HG03196 (cell line): ENCODE data around the gene LYPD6B.

Source experiments
- ATAC-seq: cut with Tn5 transposase; IDR thresholded peaks from one replicate; pipeline ENCODE4 v1.9.1; 2021; ENCODE audit not compliant: unreplicated experiment

Gene LYPD6B, protein sequence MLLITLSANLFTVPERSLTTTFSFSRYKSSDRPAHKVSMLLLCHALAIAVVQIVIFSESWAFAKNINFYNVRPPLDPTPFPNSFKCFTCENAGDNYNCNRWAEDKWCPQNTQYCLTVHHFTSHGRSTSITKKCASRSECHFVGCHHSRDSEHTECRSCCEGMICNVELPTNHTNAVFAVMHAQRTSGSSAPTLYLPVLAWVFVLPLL

DNA sequence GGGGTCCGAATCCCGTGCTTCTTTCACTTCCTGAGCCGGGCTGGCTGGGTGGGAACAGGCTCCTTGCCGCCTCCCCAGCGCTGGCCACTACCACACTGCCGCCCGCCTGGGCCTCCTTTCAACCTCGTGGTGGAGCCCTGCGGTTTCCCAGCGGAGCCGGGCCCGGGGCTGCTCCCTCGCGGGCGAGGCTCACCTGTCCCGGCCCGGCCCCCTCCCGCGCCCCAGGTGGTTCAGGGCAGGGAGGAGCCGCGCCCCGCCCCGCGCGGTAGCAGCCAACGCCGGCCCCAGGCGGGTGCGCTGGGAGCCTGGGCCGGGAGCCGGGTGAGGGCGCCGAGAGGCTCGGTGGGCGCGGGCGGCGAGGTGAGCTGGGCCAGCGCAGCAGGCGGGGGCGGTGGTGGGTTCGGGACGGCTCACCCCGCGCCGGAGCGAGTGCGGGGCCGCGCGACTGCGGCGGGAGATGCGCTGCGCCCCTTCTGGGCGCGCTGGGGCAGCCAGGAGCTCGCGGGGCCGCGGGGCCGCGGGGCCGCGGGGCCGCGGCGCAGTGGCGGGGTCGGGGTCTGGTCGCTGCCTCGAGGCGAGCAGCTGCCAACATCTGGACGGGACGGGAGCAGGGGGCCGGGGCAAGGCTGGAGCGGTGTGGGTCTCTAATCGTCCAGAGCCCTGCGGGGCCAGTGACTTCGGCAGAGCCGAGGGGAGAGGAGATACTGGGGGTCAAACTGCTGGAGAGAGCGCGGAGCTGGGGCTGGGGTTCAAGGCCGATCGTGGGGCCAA, at the start of gene LYPD6B:
TSS of gene LYPD6B (plus strand) at position 258 of the 771 bp plus-strand sequence. CDS start 92,250 bp downstream, outside the sequence.
- peak; percentile 57 for ATAC-seq

DNA sequence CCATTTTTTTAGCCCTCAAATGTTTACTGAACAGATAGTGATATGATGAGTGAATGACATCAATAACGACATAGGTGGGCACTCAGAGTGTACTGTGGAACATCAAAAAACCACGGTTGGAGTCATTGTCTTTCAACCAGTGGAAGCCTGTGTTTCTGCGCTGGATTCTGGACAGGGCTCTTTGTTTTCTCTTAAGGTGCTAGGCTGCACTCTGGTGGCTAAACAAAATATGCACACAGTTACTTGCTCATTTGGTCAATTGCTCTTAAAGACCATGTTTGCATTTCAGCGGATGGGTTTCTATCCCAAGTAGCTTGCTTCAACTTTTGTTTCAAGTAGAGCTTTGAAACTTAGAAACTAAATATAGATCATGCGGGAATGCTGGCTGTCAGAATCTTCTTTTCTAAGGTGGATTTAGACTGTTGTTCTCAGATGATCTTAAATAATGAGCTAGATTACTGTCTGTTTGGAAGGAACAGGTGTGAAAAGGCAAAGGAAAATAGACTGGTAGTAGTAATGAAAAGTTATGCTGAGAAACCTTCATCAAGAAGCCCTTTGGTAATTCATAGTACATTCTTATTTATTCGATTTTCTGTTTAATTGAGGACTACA, 48.5 kb upstream of the LYPD6B start:
- peak; percentile 64 for ATAC-seq

DNA sequence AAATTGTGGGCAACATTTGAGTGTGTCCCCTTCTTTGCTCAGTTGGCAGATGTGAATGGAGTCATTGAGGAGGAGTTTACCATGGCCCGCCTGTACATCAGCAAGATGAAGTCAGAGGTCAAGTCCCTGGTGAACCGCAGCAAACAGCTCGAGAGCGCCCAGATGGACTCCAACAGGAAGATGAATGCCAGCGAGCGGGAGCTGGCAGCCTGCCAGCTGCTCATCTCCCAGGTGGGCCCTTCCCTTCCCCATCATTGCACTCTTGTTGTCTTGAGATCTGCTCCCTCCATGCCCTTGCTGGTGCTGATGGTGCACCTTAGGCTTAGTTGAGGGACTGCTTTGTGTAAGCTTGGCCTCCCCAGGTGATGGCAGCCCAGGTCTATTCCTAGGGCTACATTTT, 47.5 kb upstream of the LYPD6B start:
- no peak for ATAC-seq

DNA sequence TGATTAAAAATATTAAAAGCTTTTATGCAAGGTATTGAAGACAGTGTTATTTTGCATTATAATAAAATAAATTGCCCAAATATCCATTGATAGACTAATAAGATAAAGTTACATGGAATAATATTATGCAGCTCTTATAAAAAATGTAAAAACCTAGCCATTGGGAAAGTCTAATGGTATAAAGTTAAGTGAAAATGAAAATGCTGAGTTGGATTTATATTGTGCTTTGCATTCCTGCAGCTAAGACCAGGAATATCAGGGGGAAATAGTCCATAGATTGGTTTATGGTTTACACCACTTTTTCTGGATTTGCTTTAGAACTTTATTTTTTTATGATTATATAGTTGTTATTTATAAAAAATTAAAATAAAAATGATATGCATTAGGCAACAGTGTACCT, 46.1 kb upstream of the LYPD6B start:
- ATAC-seq: no peak

DNA sequence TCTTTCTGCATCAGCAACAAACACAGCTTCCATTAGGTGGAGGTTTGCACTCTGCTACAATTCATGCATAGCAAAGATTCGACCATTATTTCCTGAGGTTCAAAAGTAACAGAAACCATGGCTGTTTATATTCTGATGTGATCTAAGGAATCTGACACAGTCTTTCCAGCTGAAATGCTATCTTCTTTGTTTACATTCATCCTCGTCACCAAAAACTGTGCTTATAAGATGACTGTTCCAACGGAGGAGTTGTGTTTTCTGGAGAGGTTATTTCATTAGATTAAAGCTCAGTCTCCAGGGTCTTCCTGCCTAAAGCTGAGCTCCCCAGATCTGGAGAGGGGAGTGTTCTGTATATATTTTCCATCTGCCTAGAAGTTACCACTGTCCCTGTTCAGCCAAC, 45.1 kb upstream of the LYPD6B start:
- ATAC-seq: no peak

DNA sequence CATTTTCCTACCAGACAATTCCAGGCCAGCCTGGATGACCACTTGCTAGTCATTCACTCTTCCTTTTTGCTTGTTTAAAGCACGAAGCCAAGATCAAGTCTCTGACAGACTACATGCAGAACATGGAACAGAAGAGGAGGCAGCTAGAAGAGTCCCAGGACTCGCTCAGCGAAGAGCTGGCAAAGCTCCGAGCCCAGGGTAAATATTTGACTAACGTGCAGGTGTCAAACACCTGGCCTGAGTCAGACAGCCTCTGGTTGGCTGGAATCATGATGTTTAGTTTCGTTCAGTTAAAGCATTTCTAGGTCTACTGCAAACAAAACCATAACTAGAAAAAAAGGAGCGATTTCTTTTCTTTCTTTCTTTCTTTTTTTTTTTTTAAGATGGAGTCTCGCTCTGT, 44.2 kb upstream of the LYPD6B start:
- ATAC-seq: no peak

DNA sequence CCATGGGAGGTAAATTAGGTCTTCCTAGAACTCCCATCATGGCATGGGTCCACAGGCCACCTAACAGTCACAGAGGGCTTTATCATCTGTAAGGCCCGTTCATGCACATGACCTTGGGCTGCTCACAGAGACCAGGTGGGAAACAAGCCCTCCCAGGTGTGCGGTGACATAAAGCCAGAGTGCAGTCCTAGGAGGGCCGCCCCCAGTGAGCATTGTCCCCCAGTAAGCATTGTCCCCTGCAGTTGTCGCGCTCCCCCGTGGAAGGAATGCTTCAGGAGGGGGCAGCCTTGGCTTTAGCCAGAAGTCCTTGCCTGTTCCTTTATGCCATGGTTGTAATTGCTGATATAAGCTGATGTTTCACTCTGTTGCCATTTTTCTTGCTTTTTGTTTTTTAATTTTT, 41.7 kb upstream of the LYPD6B start:
- ATAC-seq: no peak

DNA sequence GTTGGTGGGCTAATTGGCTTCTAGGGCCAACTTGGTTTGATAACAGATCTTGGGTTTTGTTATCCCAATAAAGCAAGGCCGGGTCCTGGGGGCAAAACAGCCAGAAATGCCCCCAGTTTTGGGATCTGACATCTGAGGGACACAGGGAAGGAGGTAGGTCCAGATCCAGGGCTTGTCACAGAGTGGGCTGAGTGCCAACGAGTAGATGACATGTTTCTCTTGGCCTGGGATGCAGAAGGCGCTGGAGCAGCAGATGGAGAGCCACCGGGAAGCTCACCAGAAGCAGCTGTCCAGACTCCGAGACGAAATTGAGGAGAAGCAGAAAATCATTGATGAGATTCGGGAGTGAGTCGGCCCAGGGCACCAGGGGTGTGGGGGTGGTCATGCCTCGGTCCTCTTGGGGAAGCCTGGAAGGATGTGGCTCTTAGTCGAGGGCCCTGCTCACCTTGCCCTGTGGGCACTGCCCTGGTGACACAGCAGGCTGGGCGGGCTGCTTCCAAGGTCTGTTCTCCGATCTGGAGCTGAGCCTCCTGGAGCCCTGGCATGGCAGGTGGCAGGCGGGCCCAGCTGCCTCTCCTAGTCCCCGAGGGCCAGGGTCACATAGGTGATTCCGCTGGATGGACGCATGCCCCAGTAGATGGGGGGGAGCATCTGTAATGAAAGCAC, 40.2 kb upstream of the LYPD6B start:
- ATAC-seq: no peak

DNA sequence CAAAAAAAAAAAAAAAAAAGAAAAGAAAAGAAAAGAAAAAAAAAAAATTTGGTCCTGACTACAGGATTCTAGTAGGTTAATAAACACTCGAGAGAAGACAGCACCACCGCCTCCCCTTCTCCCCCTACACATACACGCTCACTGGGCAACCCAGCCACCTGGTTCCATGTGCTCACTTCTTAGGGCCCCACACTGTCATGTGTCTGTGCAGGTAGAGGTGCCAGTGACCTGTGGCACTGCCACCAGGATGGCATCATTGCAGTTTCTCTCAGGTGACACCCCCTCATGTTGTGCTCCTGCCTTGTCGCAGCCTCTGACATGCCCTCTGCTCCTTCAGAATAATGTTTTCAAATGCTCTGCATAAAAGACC, 39.7 kb upstream of the LYPD6B start:
- ATAC-seq: no peak

DNA sequence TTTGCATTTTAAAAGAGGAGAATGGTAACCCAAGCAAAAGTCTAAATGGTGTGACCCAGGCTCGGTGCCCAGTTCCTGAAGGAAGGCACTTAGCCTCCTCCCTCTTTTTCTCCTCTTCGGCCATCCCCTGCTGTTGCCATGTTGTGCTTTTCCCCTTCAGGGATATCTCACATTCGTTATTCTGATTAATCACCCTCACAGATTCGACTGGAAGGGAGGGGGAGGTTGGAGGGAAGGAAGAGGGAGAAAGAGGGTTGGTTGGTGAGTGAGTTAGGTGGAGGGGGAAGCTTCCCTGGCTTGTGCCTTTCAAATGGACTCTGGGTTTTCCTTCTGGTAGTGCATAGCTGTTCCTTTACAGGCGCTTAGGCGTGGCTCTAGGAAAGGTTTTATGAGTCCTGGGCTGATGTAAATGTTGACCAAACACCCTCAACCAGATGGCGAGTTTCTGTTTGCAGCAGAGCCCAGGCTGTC, 39.0 kb upstream of the LYPD6B start:
- no peak for ATAC-seq

DNA sequence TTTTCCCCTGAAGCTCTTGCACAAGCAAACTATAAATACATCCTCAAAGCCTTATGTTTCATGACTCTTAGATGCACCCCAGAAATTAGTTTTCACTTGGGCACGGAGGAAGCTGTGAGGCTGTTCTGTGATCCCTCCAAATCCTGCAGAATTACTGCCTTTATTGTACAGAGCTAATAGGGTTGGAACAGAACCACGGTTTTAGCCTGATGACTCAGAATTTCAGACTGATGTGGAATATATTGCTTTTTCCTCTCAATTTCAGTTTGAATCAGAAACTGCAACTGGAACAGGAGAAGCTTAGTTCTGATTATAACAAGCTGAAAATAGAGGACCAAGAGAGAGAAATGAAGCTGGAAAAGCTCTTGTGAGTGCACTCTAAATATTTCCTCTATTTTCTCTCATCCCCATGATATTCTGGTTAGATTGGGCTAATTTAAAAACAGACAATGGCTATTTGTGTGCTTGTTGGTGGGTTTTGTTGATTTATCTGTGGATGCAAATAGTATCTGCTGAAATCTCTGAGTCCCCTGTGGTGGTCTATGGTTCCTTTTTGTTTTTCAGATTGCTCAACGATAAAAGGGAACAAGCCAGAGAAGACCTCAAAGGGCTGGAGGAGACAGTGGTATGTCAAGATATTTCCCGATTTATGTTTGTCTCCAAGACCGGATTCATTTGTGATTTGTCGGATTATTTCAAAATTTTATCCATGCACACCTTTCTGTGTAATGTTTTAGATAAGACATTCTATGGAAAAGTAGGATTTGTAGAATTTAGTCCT, 38.2 kb upstream of the LYPD6B start:
- no peak for ATAC-seq

DNA sequence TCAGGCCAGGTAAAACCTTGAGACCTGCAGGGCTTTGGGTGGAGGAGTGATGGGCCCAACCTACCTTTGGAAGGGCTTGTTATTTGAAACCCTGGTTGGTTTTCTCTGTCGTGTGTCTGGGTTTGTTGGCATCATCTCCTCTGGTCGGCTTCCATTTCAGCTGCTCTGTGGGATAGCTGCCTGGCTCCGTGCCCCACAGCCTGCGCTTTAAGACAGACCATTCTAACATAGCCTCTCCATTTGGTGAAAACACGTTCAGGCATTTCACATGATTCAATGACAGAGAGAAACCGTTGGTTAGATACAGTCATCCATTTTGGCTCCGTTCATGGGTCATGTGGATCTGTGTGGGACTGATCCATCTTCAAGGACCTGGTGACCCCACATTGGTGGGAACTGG, 37.0 kb upstream of the LYPD6B start:
- ATAC-seq: no peak

DNA sequence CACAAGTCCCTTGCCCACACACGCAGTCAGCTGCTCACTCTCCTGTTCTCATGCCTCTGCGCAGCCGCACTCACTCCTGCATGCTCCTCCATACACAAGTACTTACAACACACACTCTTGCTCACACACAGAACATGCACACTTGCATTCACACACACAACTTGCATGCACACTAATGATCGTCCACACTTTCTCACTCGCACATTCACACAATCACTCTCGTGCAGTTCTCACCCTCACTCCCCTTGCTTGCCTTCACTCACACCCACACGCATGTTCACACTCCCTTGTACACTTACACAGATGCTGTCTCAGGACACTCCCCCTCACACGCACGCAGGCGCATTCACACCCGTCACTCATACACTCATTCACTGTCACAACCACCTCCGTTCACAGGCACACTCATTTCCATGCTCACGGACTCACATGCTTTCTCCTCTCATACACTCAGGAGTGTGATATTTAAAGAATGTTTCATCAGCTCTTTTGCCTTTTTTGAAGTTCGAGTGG, 36.1 kb upstream of the LYPD6B start:
- no peak for ATAC-seq

DNA sequence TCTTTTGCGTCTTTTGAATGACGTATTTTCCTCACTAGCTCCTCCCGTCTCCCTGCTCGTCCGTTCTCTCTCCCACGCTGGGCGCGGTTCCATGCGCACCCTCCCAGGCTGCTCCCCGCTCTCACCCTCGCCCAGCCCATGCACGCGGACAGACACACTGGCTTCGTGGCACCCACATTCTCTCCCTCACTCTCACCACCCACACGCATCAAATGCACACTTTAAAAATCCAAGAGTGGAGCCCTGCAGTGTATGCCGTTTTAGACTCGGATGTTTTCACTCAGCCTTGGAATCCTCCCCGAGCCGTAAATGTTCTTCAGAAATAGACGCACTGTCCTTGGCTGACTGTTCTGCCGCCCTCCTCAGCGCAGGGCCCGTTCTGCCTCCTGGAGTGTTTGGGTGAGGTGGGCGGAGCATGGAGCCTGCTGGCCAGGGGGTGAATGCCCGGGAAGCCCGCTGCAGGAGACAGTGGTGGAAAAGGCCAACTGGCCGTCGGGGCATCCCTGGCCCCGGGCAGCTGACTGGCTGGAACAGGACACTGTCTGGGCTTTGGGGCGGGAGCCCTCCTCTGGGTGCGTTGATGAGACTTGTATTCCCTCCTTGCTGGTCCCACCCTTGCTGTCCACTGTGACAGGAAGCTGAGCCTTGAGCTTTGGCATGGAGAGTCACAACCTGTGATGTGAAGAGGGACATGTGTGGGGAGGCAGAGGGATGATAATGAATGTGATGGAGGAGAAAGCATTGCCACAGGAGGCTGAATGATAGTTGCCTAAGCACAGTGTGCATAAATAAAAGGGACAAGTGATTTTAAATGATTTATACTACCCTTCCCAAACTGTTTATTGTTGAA, 35.4 kb upstream of the LYPD6B start:
- ATAC-seq: no peak

DNA sequence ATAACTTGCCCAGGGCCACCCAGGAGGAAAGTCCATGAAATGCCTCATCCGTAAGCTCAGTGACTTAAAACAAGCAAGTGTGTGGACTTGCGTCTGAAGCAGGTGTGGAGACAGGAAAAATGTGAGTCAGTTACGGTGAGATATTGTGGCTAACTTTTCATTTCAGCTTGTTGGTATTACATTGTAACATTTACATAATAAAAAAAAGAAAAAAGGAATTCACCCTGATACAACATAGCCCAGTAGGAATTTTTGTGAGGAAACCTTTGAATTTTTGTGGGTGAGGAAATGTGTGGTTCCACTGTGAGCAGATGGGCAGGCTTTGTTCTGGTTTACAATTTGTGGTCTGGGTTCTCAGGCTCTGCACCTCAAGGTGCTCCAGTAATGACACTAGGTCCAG, 33.7 kb upstream of the LYPD6B start:
- ATAC-seq: no peak

DNA sequence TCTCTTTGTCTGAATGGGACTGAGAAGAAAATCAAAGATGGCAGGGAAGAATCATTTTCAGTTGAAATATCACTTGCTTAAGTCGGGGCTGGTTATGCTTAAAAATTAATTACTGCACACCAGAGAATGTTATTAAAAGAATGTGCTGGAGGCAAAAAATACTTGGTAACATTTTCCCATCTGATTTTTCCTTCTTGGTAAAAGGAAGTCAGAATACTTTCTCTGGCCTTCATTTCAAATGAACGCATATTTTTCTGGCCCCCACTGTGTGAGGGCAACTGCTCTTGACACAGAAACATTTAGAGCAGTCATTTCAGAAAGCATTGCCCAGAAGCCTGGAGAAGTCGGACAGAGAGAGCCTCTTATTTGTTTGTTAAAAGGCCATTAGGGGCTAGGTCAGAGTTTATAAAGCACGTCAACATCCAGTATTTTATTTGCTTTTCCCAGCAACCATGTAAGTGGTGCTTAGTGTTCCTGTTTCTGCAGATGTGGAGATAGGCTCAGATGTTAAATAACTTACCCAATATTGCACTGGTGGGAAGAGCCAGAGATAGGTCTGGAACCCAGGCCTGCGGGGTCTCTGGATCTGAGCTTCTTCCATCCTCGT, 32.9 kb upstream of the LYPD6B start:
- ATAC-seq: no peak

DNA sequence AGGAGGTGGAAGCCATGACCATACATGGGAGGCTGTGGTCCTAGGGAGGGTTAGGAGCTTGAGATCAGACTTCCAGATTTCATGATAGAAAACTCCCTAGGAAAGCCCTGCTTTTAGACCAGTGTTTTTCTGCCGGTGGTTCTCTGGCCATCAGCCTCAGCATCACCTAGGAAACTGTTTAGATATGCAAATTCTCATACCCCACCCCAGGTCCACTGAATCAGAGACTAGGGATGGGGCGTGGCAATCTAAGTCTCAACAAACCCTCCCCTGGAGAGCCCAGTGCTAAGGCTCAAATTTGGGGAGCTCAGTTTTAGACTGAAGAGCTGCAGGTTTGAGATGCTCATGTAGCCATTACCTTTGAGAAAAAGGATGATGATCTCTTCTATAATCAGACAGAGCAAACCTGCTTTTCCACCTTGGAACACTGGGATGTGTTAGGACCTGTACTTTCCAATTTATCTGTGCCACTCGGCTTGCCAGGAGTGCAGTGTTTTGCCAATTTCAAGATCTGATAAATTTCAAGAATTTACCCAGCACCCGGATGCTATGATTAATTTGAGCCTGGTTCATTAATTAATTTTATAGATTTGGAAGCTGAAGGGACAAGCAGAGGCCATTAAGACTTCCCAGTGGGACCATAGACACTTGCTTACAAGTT, 31.5 kb upstream of the LYPD6B start:
- ATAC-seq: no peak

DNA sequence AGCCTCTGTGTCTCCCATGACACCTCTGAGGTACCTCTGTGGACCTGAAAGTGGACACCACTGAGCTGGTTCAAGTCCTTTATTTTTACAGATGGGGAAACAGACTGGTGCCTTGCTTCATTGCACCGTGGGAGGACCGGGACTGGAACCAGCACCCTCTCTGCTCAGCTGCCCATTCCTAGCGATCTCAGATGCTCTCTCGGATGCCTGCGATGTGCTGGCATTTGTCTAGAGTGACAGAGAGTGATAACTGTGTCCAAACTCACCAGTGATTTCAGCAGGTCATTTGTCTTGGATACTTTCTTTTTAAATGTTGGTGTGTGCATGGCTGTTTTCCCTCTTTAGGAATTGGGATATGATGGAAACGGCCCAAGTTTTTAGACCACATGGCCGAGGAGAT, 30.1 kb upstream of the LYPD6B start:
- no peak for ATAC-seq
